MM.1S (cell line): Measurements from ENCODE around the gene CFAP74.
"Not testable (repeated sequence)": the region's sequence is repeated elsewhere in the genome, so short reads cannot be mapped to it uniquely, and the experiment has no call there.

Experiments
- CTCF ChIP-seq: fragments of 300-600 bp; sonication (generic); IDR thresholded peaks from 2 replicates; pipeline ENCODE4 v1.5.1; 2016; ENCODE audit warnings: antibody characterized with exemption, low read length, mixed read lengths
- EZH2phosphoT487 ChIP-seq: fragments of 300-600 bp; sonication (generic); IDR thresholded peaks from 2 replicates; pipeline ENCODE4 v1.6.1; 2018; ENCODE audit warnings: antibody characterized with exemption, low read length

- not testable (repeated sequence) for TF ChIP-seq CTCF, EZH2phosphoT487
Measured at GRCh38 chr1:1934848-1935247, 68.7 kb downstream of the CFAP74 start.
